A549 (cell line): ENCODE results near the gene TGFBR1.

Source experiments
- CBX2 ChIP-seq: fragments of 200-600 bp; sonication (generic); IDR thresholded peaks from 2 replicates; pipeline ENCODE4 v1.6.1; 2016; ENCODE audit warnings: low read depth, mild to moderate bottlenecking, borderline replicate concordance
- CHD2 ChIP-seq: fragments of 150-350 bp; IDR thresholded peaks from 2 replicates; pipeline ENCODE4 v1.6.1; 2014; ENCODE audit warnings: low read length; ENCODE audit not compliant: partially characterized antibody
- EP300 ChIP-seq, 2 experiments: fragments of >200 bp; sonication (Bioruptor Twin); formaldehyde crosslinking; IDR thresholded peaks; 2 replicates in 1 of 2; 3 replicates in 1 of 2; pipeline ENCODE4 v1.6.1; 2016 to 2017
- ESRRA ChIP-seq: fragments of 150-350 bp; IDR thresholded peaks from 2 replicates; pipeline ENCODE4 v1.6.1; 2014; ENCODE audit warnings: mild to moderate bottlenecking, low read length, borderline replicate concordance
- HDAC2 ChIP-seq: fragments of 200-600 bp; sonication (generic); IDR thresholded peaks from 2 replicates; pipeline ENCODE4 v1.6.1; 2016
- HOXA7 ChIP-seq: fragments of 250-450 bp; sonication (Bioruptor Pico); IDR thresholded peaks from 2 replicates; pipeline ENCODE4 v1.5.0; 2020; ENCODE audit warnings: mild to moderate bottlenecking, moderate library complexity
- HOXB13 ChIP-seq: fragments of 250-450 bp; sonication (Bioruptor Pico); IDR thresholded peaks from 2 replicates; pipeline ENCODE4 v1.5.0; 2020; ENCODE audit warnings: low read depth, mild to moderate bottlenecking, moderate library complexity
- JUN ChIP-seq, 2 experiments: fragments of >200 bp; sonication (Bioruptor Twin); formaldehyde crosslinking; IDR thresholded peaks; 2 replicates in 1 of 2; 3 replicates in 1 of 2; pipeline ENCODE4 v1.6.1; 2016 to 2017
- POLR2A ChIP-seq: IDR thresholded peaks from 2 replicates; pipeline ENCODE4 v1.6.1; 2012; ENCODE audit warnings: mild to moderate bottlenecking, low read length
- RAD21 ChIP-seq, 2 experiments: fragments of >200 bp in 1 of 2; sonication (Bioruptor Twin) in 1 of 2; formaldehyde crosslinking in 1 of 2; IDR thresholded peaks in 1 of 2; conservative IDR thresholded peaks in 1 of 2; 2 replicates in 1 of 2; 3 replicates in 1 of 2; pipeline ENCODE4 v1.6.1; 2012 to 2018; ENCODE audit warnings: inconsistent platforms in 1 of 2
- TF ChIP-seq, protein P1 (sequence below): fragments of >200 bp; sonication (Bioruptor Twin); formaldehyde crosslinking; IDR thresholded peaks from 3 replicates; pipeline ENCODE4 v1.5.1; 2016
- TF ChIP-seq, protein P2 (sequence below): fragments of 250-450 bp; sonication (Bioruptor Pico); IDR thresholded peaks from 2 replicates; pipeline ENCODE4 v1.5.0; 2021; ENCODE audit warnings: mild to moderate bottlenecking, moderate library complexity, borderline replicate concordance

DNA sequence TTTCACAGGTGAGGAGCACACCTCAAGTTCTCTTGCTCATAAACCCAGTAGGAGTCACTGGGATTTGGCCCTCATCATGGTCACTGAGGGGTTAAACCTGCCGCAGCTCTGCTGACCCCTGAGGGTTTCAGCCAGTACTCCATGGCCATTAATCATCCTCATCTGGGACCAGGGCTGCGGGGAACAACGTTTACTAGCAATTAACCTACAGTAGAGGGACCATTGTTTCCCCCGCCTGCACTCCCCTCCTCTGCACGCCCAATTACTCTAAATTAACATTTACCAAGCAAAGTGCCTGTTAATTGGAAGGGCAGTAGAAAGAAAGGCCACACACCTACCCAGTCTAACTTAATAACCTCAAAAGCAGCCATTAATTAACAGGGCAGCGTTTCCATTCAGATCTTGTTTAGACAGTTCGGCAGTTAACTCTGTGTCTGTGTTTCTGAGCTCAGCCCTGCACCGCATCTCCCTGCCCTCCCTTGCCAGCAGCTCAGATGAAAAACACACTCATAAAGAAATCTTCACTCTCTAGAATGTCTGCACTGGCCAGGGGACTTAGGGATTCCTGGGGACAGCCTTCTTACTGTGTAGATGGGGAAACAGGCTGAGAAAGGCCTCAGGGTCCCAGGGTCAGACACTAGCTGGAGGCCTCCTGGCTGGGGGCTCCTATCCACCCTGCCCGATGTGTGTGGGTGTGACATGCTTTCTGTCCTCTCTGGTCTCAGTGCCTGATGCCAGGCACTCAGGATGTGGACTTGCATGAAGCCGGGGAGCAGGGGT lies 65.3 kb downstream of the TGFBR1 start:
- TF ChIP-seq RAD21 (conservative IDR thresholded peaks at IDR 0.05 in 1 of 2, IDR thresholded peaks at IDR 0.05 in 1 of 2) (no peak), HOXA7 (CRISPR knock-in tag) (no peak), HDAC2 (no peak), POLR2A (no peak), CHD2 (no peak), JUN (IDR thresholded peaks at IDR 0.05) (no peak), EP300 (IDR thresholded peaks at IDR 0.05) (no peak), HOXB13 (CRISPR knock-in tag) (no peak), CBX2 (no peak), ESRRA (no peak)
- TF ChIP-seq, protein P1, sequence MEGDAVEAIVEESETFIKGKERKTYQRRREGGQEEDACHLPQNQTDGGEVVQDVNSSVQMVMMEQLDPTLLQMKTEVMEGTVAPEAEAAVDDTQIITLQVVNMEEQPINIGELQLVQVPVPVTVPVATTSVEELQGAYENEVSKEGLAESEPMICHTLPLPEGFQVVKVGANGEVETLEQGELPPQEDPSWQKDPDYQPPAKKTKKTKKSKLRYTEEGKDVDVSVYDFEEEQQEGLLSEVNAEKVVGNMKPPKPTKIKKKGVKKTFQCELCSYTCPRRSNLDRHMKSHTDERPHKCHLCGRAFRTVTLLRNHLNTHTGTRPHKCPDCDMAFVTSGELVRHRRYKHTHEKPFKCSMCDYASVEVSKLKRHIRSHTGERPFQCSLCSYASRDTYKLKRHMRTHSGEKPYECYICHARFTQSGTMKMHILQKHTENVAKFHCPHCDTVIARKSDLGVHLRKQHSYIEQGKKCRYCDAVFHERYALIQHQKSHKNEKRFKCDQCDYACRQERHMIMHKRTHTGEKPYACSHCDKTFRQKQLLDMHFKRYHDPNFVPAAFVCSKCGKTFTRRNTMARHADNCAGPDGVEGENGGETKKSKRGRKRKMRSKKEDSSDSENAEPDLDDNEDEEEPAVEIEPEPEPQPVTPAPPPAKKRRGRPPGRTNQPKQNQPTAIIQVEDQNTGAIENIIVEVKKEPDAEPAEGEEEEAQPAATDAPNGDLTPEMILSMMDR, result no peak
- TF ChIP-seq, protein P2, sequence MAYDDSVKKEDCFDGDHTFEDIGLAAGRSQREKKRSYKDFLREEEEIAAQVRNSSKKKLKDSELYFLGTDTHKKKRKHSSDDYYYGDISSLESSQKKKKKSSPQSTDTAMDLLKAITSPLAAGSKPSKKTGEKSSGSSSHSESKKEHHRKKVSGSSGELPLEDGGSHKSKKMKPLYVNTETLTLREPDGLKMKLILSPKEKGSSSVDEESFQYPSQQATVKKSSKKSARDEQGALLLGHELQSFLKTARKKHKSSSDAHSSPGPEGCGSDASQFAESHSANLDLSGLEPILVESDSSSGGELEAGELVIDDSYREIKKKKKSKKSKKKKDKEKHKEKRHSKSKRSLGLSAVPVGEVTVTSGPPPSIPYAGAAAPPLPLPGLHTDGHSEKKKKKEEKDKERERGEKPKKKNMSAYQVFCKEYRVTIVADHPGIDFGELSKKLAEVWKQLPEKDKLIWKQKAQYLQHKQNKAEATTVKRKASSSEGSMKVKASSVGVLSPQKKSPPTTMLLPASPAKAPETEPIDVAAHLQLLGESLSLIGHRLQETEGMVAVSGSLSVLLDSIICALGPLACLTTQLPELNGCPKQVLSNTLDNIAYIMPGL (CRISPR knock-in tag), result no peak
